Trophoblast cell (in vitro differentiated cells and primary cell): Measurements from ENCODE around the gene IRAK1.

Experiments
- DNase-seq, 2 donors: peaks; one replicate each; pipeline ENCODE4 v3.0.0-alpha.2; 2016
- H2AFZ ChIP-seq: 2 replicates; pipeline ENCODE4 v1.6.1; 2013; ENCODE audit warnings: low read length, moderate library complexity, mild to moderate bottlenecking; ENCODE audit not compliant: insufficient read depth, poor library complexity
- H2AK5ac ChIP-seq: 2 replicates; pipeline ENCODE4 v1.6.1; 2013; ENCODE audit warnings: mild to moderate bottlenecking, low read length
- H2BK120ac ChIP-seq: 2 replicates; pipeline ENCODE4 v1.6.1; 2013; ENCODE audit warnings: low read length, mild to moderate bottlenecking, moderate library complexity; ENCODE audit not compliant: insufficient read depth, poor library complexity
- H2BK12ac ChIP-seq: 2 replicates; pipeline ENCODE4 v1.6.1; 2013; ENCODE audit warnings: mild to moderate bottlenecking, low read length, moderate library complexity
- H2BK5ac ChIP-seq: 2 replicates; pipeline ENCODE4 v1.6.1; 2013; ENCODE audit warnings: low read length, low read depth, moderate library complexity, mild to moderate bottlenecking; ENCODE audit not compliant: poor library complexity
- H3K14ac ChIP-seq: 2 replicates; pipeline ENCODE4 v1.6.1; 2013; ENCODE audit warnings: mild to moderate bottlenecking, low read length
- H3K18ac ChIP-seq: 2 replicates; pipeline ENCODE4 v1.6.1; 2013; ENCODE audit warnings: mild to moderate bottlenecking, low read length
- H3K23ac ChIP-seq: 2 replicates; pipeline ENCODE4 v1.6.1; 2013; ENCODE audit warnings: low read length
- H3K27ac ChIP-seq: 2 replicates; pipeline ENCODE4 v1.5.1; 2013; ENCODE audit warnings: low read depth, mild to moderate bottlenecking, inconsistent platforms, low read length, moderate library complexity
- H3K27me3 ChIP-seq: 2 replicates; pipeline ENCODE4 v1.6.1; 2013; ENCODE audit warnings: inconsistent platforms, mild to moderate bottlenecking, low read length, moderate library complexity; ENCODE audit not compliant: insufficient read depth
- H3K36me3 ChIP-seq, 2 experiments: 1 replicate in 1 of 2; 2 replicates in 1 of 2; pipeline ENCODE4 v1.6.1; 2013; ENCODE audit warnings: low read length in 2 of 2, mild to moderate bottlenecking in 2 of 2, moderate library complexity in 1 of 2; ENCODE audit not compliant: insufficient read depth in 2 of 2, control insufficient read depth in 1 of 2
- H3K4ac ChIP-seq: 2 replicates; pipeline ENCODE4 v1.6.1; 2013; ENCODE audit warnings: low read depth, mild to moderate bottlenecking, low read length, moderate library complexity
- H3K4me1 ChIP-seq, 2 experiments: 1 replicate in 1 of 2; 2 replicates in 1 of 2; pipeline ENCODE4 v1.6.1; 2013; ENCODE audit warnings: low read length in 2 of 2, mild to moderate bottlenecking in 2 of 2, moderate library complexity in 1 of 2; ENCODE audit not compliant: insufficient read depth in 2 of 2, control insufficient read depth in 1 of 2
- H3K4me2 ChIP-seq: 2 replicates; pipeline ENCODE4 v1.6.1; 2013; ENCODE audit warnings: inconsistent platforms, mild to moderate bottlenecking, low read length, moderate library complexity
- H3K4me3 ChIP-seq: 2 replicates; pipeline ENCODE4 v1.5.1; 2013; ENCODE audit warnings: mild to moderate bottlenecking, low read depth, low read length, inconsistent platforms
- H3K79me1 ChIP-seq: one replicate; pipeline ENCODE4 v1.6.1; 2013; ENCODE audit warnings: low read length
- H3K79me2 ChIP-seq: 2 replicates; pipeline ENCODE4 v1.6.1; 2013; ENCODE audit warnings: low read length, mild to moderate bottlenecking; ENCODE audit not compliant: control insufficient read depth, insufficient read depth, poor library complexity
- H3K9ac ChIP-seq: 2 replicates; pipeline ENCODE4 v1.6.1; 2013; ENCODE audit warnings: mild to moderate bottlenecking, low read length
- H3K9me3 ChIP-seq: 2 replicates; pipeline ENCODE4 v1.6.1; 2013; ENCODE audit warnings: low read depth, mild to moderate bottlenecking, control low read depth, inconsistent platforms, low read length; ENCODE audit not compliant: insufficient read depth
- H4K12ac ChIP-seq: 2 replicates; pipeline ENCODE4 v1.6.1; 2013; ENCODE audit warnings: low read depth, mild to moderate bottlenecking, low read length, moderate library complexity
- H4K8ac ChIP-seq: 2 replicates; pipeline ENCODE4 v1.6.1; 2013; ENCODE audit warnings: low read depth, mild to moderate bottlenecking, low read length, moderate library complexity
- H4K91ac ChIP-seq: one replicate; pipeline ENCODE4 v1.6.1; 2013; ENCODE audit warnings: low read depth, mild to moderate bottlenecking, low read length, moderate library complexity
- WGBS: extraction: QIAGEN DNeasy Blood & Tissue Kit; methylation state at CpG from one replicate; pipeline ENCODE4 v1.1.7; 2013; ENCODE audit warnings: missing lambda C conversion rate; ENCODE audit not compliant: insufficient read length, insufficient coverage; ENCODE audit errors: extremely low coverage; 5-methylcytosine and 5-hydroxymethylcytosine counted together

Gene IRAK1

GRCh38 chrX:153973127-153974002, 46.3 kb downstream of the IRAK1 start:
- Histone ChIP-seq H3K23ac (no peak overlapping the region), H3K4me1 (peaks cover 7 to 11% of the 10 kb centered on the region in 2 experiments), H3K14ac (peak overlapping the region; percentile 33), H2BK12ac (no peak overlapping the region), H3K27me3 (no peaks in the 10 kb centered on the region), H3K79me1 (peaks cover 21% of the 10 kb centered on the region), H3K9me3 (no peaks in the 10 kb centered on the region), H3K4ac (peak overlapping the region; percentile 26), H2AFZ (no peak overlapping the region), H3K27ac (peak overlapping the region; percentile 99), H3K4me3 (peak overlapping the region; percentile 81), H4K8ac (peak overlapping the region; percentile 53), H2AK5ac (peak overlapping the region; percentile 23), H3K79me2 (peaks cover 28% of the 10 kb centered on the region), H4K12ac (peak overlapping the region; percentile 14), H3K4me2 (peak overlapping the region; percentile 81), H2BK120ac (peak overlapping the region; percentile 40), H4K91ac (peak overlapping the region; percentile 77), H3K36me3 (peaks cover 5 to 7% of the 10 kb centered on the region in 2 experiments), H2BK5ac (peak overlapping the region; percentile 9), H3K18ac (peak overlapping the region; percentile 6), H3K9ac (peak overlapping the region; percentile 74)
- DNase-seq, result no peak
- WGBS, result no CpG with 5 or more reads among the region's 20 CpGs

- Histone ChIP-seq H3K79me2 (peaks cover 36% of the 10 kb centered on the region), H2BK5ac (peak within 1 kb of the TSS; percentile 99), H3K4me3 (peak within 1 kb of the TSS; percentile 98), H2AK5ac (peak within 1 kb of the TSS; percentile 99), H3K9ac (peak within 1 kb of the TSS; percentile 99), H2BK12ac (no peak within 1 kb of the TSS), H3K36me3 (peaks cover 10 to 12% of the 10 kb centered on the region in 2 experiments), H3K27ac (peak within 1 kb of the TSS; percentile 99), H3K23ac (no peak within 1 kb of the TSS), H2AFZ (peak within 1 kb of the TSS; percentile 88), H3K18ac (peak within 1 kb of the TSS; percentile 99), H3K4me2 (peak within 1 kb of the TSS; percentile 81), H3K4ac (peak within 1 kb of the TSS; percentile 92), H4K8ac (peak within 1 kb of the TSS; percentile 89), H2BK120ac (peak within 1 kb of the TSS; percentile 77), H3K14ac (peak within 1 kb of the TSS; percentile 95), H3K79me1 (peaks cover 21% of the 10 kb centered on the region), H3K27me3 (no peaks in the 10 kb centered on the region), H3K4me1 (peaks cover 7 to 12% of the 10 kb centered on the region in 2 experiments), H3K9me3 (no peaks in the 10 kb centered on the region), H4K91ac (peak within 1 kb of the TSS; percentile 96), H4K12ac (peak within 1 kb of the TSS; percentile 99)
- DNase-seq, result peak; percentile 80 to 97
- no CpG with 5 or more reads among the region's 103 CpGs for WGBS
These were observed 47.2 kb downstream of the IRAK1 start, which contains the start of gene TMEM187 for GRCh38 chrX:153972368-153973126. TSS of gene TMEM187 (plus strand) at chrX:153972754. CDS start at chrX:153982063, 9,309 bp downstream.

DNA sequence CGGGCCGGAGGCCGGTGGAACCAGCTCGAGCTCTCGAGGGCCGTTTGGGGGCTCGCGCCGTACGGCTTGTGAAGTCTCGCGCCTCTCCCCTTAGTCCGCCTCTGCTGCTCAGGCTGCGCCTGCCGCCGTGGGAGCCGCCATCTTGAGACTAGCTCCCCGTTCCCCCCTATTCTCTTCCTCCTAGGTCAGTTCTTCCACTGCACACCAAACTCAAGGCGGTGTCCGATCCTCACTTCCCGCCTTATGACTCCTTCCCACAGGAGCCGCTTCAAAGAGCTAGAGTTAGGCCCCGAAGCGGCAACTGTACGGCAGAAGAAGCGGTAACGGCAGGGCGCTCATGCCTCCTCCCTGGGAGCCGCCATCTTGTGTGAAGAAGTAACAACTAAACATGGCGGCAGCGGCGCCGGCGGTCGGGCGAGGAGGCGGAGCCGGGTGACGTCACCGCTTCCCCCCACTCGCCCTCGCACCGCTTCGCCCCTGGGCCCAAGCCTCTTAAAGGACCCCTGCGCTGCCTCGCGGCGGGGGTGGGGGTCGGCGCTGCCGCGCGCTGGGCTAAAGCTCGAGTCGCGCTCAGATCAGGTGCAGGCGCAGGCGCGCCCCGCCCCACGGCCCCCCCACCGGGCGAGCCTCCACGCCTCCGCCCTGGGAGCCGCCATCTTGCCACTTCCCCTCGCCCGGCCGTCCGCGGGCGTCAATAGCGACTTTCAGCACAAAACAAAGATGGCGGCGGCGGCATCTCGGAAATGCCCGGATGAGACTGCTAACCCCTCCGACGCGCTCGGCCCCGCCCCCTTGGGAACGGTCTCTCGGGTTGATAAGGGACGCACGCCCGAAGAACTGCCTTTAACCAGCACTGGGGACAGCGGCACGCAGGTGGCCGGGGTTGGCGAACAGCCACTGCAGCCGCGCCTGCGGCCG, 48.0 kb downstream of the IRAK1 start, which contains the start of gene HCFC1:
Gene HCFC1, minus strand, starts transcription at position 369 of the 918 bp plus-strand sequence. CDS start 978 bp downstream, outside the sequence.
- DNase-seq, result peak; percentile 83 to 97
- peak within 1 kb of the TSS; percentile 99 for H4K12ac ChIP-seq
- H2BK120ac ChIP-seq, result peak within 1 kb of the TSS; percentile 77
- H3K27ac ChIP-seq, result peak within 1 kb of the TSS; percentile 99
- peak within 1 kb of the TSS; percentile 81 for H3K4me2 ChIP-seq
- no peak within 1 kb of the TSS for H3K23ac ChIP-seq
- H3K27me3 ChIP-seq, result no peaks in the 10 kb centered on the region
- H4K8ac ChIP-seq, result peak within 1 kb of the TSS; percentile 89
- peak within 1 kb of the TSS; percentile 96 for H4K91ac ChIP-seq
- peak within 1 kb of the TSS; percentile 92 for H3K4ac ChIP-seq
- peak within 1 kb of the TSS; percentile 88 for H2AFZ ChIP-seq
- H3K4me1 ChIP-seq, result peaks cover 7 to 14% of the 10 kb centered on the region in 2 experiments
- H3K79me2 ChIP-seq, result peaks cover 43% of the 10 kb centered on the region
- no peak within 1 kb of the TSS for H2BK12ac ChIP-seq
- no CpG with 5 or more reads among the region's 96 CpGs for WGBS
- H3K36me3 ChIP-seq, result peaks cover 10 to 20% of the 10 kb centered on the region in 2 experiments
- peak within 1 kb of the TSS; percentile 98 for H3K4me3 ChIP-seq
- peak within 1 kb of the TSS; percentile 99 for H2BK5ac ChIP-seq
- peak within 1 kb of the TSS; percentile 99 for H2AK5ac ChIP-seq
- H3K14ac ChIP-seq, result peak within 1 kb of the TSS; percentile 89
- H3K79me1 ChIP-seq, result peaks cover 21% of the 10 kb centered on the region
- peak within 1 kb of the TSS; percentile 99 for H3K18ac ChIP-seq
- H3K9ac ChIP-seq, result peak within 1 kb of the TSS; percentile 99
- H3K9me3 ChIP-seq, result no peaks in the 10 kb centered on the region
